Upper lobe of left lung (tissue), 6 donors: ENCODE results near the gene CCDC14. TPM values are rescaled to one million over a fixed set of nuclear protein-coding genes. Genes with fewer than 3 reads are reported as not detected.
"Not testable (repeated sequence)": the region's sequence is repeated elsewhere in the genome, so short reads cannot be mapped to it uniquely, and the experiment has no call there.

Experiments used
- ATAC-seq, 2 donors: fragments of 200-7000 bp; cut with Tn5 transposase; one replicate each; pipeline ENCODE4 v1.9.1; 2022; ENCODE audit warnings: mild to moderate bottlenecking in 2 of 2, moderate library complexity in 2 of 2; ENCODE audit not compliant: low FRiP score in 2 of 2
- DNase-seq, 2 donors: peaks; one replicate each; pipeline ENCODE4 v3.0.0-alpha.2; 2019 to 2020
- H3K27ac ChIP-seq, 4 donors: fragments of 200-600 bp; sonication (generic); one replicate each; pipeline ENCODE4 v1.5.1; 2016 to 2019
- H3K27me3 ChIP-seq, 4 donors: fragments of 200-600 bp; sonication (generic); one replicate each; pipeline ENCODE4 v1.5.1; 2017 to 2019
- H3K36me3 ChIP-seq, 4 donors: fragments of 200-600 bp; sonication (generic); one replicate each; pipeline ENCODE4 v1.5.1; 2016 to 2019
- H3K4me1 ChIP-seq, 4 donors: fragments of 200-600 bp; sonication (generic); one replicate each; pipeline ENCODE4 v1.5.1; 2018 to 2019
- H3K4me3 ChIP-seq, 4 donors: fragments of 200-600 bp; sonication (generic); one replicate each; pipeline ENCODE4 v1.5.1; 2017 to 2019; ENCODE audit warnings: mild to moderate bottlenecking in 2 of 4, moderate library complexity in 1 of 4
- H3K9me3 ChIP-seq, 4 donors: fragments of 200-600 bp; sonication (generic); one replicate each; pipeline ENCODE4 v1.5.1; 2018 to 2019
- EP300 ChIP-seq, 4 donors: sonication (generic); formaldehyde crosslinking; IDR thresholded peaks; one replicate each; pipeline ENCODE4 v1.5.1; 2017; ENCODE audit warnings: antibody characterized with exemption in 4 of 4, control low read depth in 2 of 4
- POLR2A ChIP-seq, 4 donors: fragments of 450-650 bp; IDR thresholded peaks; one replicate each; pipeline ENCODE4 v1.5.1; 2016 to 2017; ENCODE audit warnings: antibody characterized with exemption in 4 of 4, mild to moderate bottlenecking in 2 of 4
- POLR2AphosphoS5 ChIP-seq, 2 donors: sonication (generic); formaldehyde crosslinking; IDR thresholded peaks; one replicate each; pipeline ENCODE4 v1.5.1; 2017; ENCODE audit warnings: antibody characterized with exemption in 2 of 2
- WGBS, 2 donors: methylation state at CpG; one replicate each; pipeline ENCODE4 v1.1.5; 2017 to 2018; 5-methylcytosine and 5-hydroxymethylcytosine counted together
- total RNA-seq, 6 donors: library from RNA; depleted of rRNA in 4 of 6; stranded (reverse); fragments of >200 nt in 4 of 6; gene quantifications; one replicate each; pipeline versions ENCODE4 v1.1.0 to v1.2.1, GENCODE V29; 2016 to 2021
- TF ChIP-seq, protein P1 (sequence below), 6 experiments: fragments of 450-650 bp in 4 of 6; fragments of 200-600 bp in 2 of 6; sonication (generic) in 2 of 6; IDR thresholded peaks; one replicate each; pipeline ENCODE4 v1.5.1; 2016 to 2019; ENCODE audit warnings: antibody characterized with exemption in 6 of 6
- donor health status: DM: no; HTN: no; CAD: no; lungs with moderate emphysema.
- donor health status: DM: no; HTN: yes; CAD: no; lungs with severe emphysema.

The CCDC14 gene, protein sequence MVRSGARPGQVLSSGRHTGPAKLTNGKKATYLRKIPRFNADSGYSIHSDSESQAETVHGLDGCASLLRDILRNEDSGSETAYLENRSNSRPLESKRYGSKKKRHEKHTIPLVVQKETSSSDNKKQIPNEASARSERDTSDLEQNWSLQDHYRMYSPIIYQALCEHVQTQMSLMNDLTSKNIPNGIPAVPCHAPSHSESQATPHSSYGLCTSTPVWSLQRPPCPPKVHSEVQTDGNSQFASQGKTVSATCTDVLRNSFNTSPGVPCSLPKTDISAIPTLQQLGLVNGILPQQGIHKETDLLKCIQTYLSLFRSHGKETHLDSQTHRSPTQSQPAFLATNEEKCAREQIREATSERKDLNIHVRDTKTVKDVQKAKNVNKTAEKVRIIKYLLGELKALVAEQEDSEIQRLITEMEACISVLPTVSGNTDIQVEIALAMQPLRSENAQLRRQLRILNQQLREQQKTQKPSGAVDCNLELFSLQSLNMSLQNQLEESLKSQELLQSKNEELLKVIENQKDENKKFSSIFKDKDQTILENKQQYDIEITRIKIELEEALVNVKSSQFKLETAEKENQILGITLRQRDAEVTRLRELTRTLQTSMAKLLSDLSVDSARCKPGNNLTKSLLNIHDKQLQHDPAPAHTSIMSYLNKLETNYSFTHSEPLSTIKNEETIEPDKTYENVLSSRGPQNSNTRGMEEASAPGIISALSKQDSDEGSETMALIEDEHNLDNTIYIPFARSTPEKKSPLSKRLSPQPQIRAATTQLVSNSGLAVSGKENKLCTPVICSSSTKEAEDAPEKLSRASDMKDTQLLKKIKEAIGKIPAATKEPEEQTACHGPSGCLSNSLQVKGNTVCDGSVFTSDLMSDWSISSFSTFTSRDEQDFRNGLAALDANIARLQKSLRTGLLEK
- total RNA-seq, result 100 to 1,000 TPM in 1 of 6 donors, 10 to 100 TPM in 5; 23.3 to 149 (median 42.5) TPM

DNA sequence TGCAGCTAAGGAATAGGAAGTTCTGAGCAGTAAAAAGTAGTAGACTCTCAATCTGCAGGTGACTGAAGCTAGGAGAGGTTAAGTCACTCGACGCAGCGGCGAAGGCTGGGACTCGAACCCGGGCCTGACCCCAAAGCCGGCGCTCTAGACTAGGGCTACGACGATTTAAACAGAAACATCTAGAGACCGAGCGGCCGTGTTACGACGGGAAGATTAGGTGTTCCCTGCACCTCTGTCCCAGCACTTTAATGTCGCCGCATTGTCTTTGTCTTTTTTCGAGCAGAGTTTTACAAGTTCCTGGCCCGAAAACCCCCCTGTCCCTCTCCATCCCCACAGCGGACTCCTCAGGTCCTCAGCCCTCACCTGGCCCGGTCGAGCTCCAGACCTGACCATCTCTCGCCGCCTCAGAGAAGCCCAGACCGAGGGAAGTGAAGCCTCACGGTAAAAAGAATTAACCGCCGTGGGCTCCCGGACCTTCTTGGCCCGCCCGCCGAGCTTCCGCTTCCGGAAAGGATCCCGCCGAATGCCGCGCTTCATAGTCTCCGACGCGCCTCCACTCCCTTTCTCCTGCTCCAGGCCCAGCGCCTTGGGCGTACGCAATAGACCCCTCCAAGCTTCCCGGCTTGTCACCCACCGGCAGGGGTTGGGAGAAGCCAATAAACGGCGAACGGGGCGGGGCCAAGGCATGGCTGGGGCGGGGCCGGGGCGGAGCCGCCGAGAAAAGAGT is at the start of gene CCDC14:
CCDC14 (minus strand) TSS at position 449 of the 727 bp plus-strand sequence; CDS start at position 393, 56 bp downstream.
- Histone ChIP-seq H3K27ac (peak within 1 kb of the TSS; percentile 86 to 90 (median 86)), H3K27me3 (no peaks in the 10 kb centered on the region), H3K4me3 (peak within 1 kb of the TSS; percentile 73 to 92 (median 80)), H3K9me3 (no peaks in the 10 kb centered on the region), H3K4me1 (peaks cover 10 to 15% (median 11%) of the 10 kb centered on the region in 4 donors), H3K36me3 (peaks cover 0 to 5% (median 0%) of the 10 kb centered on the region in 4 donors)
- ATAC-seq, result peak; percentile 98 to 99
- no peak for TF ChIP-seq EP300 (IDR thresholded peaks at IDR 0.05)
- TF ChIP-seq POLR2A (IDR thresholded peaks at IDR 0.05), result peak in 3 of 4 donors; percentile 29 to 76 (median 69)
- peak; percentile 62 to 90 for TF ChIP-seq POLR2AphosphoS5 (IDR thresholded peaks at IDR 0.05)
- TF ChIP-seq, protein P1, sequence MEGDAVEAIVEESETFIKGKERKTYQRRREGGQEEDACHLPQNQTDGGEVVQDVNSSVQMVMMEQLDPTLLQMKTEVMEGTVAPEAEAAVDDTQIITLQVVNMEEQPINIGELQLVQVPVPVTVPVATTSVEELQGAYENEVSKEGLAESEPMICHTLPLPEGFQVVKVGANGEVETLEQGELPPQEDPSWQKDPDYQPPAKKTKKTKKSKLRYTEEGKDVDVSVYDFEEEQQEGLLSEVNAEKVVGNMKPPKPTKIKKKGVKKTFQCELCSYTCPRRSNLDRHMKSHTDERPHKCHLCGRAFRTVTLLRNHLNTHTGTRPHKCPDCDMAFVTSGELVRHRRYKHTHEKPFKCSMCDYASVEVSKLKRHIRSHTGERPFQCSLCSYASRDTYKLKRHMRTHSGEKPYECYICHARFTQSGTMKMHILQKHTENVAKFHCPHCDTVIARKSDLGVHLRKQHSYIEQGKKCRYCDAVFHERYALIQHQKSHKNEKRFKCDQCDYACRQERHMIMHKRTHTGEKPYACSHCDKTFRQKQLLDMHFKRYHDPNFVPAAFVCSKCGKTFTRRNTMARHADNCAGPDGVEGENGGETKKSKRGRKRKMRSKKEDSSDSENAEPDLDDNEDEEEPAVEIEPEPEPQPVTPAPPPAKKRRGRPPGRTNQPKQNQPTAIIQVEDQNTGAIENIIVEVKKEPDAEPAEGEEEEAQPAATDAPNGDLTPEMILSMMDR (IDR thresholded peaks at IDR 0.05), result peak in 3 of 6 experiments; percentile 10 to 12 (median 10)
- DNase-seq, result peak; percentile 96
- WGBS, 2 donors, result 1% methylated on average over 47 to 55 of the region's 55 CpGs

DNA sequence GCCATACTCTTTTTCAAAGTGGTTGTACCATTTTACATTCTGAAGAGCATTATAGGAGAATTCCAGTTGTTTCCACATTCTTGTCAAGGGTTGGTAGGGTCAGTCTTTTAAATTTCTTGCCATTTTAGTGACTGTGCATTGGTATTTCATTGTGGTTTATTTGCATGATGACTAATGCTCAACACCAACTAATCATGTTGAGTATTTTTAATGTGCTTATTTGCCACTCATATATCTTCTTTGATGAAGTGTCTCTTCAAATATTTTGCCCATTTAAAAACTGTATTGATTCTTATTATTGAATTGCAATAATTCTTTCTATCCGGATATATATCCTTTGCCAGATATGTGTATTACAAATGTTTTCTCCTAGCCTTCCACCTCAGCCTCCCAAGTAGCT is 47.3 kb upstream of the CCDC14 start:
- H3K27ac ChIP-seq, H3K9me3 ChIP-seq, H3K4me1 ChIP-seq, H3K36me3 ChIP-seq, H3K4me3 ChIP-seq, H3K27me3 ChIP-seq, ATAC-seq, DNase-seq: not testable (repeated sequence)
- WGBS, 2 donors, result 90 to 97% methylated on average over 1 of the region's 1 CpG

DNA sequence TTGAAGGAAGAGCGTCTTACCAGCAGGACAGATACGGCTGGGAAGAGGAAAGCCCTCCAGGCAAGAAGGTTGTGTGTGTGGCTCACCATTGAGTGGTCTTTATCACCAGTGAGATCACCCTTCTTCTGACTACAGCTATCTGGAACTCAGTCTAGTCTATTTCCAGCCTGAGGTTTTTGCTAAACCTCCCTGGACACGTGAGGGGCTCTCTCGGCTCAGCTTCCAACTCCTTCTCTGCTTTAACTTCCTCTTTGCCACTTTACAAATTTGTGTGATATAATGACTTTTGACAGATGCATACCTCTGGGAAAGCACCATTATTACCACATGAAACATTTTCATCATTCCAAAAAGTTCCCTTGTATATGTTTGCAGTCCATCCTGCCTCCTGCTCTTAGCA is 46.2 kb upstream of the CCDC14 start:
- H3K4me1 ChIP-seq, result no peaks in the 10 kb centered on the region
- no peak for ATAC-seq
- H3K36me3 ChIP-seq, result no peaks in the 10 kb centered on the region

DNA sequence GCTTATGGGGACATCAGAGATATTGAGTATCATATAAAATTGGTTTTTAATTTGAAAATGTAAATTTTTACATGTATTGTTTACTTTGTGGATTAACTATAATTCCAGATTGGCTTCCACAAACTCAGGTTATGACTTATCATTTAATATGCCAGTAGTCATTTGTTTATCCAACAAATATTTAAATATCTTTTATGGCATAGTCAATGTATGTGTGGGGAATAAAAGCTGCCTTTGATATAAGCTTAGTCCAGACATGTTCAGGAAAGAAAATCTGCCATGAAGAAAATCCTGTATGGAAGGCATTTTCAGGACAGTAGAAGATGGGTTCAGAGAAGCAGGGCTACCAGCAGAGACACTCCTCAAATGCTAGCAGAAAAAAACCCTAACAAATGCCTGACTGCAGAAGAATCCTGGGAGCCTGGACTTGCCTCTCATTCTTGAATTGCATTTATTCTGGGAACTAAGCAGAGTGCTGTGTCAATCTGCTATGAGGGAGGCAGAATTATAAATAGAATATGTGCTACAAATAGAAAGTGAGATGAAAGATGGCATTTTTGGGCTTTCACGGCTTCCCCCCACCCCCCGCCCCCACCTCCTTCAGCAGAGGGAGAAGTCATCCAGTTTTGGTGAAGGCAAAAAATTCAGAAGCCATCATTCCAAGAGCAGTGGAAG is 41.5 kb upstream of the CCDC14 start:
- not testable (repeated sequence) for DNase-seq, H3K9me3 ChIP-seq, H3K4me3 ChIP-seq, H3K4me1 ChIP-seq, H3K27ac ChIP-seq, H3K27me3 ChIP-seq, H3K36me3 ChIP-seq, ATAC-seq
- 41 to 72% methylated on average over 2 of the region's 2 CpGs for WGBS, 2 donors

More for the DNA sequence above, 46.2 kb upstream of the CCDC14 start:
- DNase-seq, result no peak
- no peak overlapping the region for H3K4me3 ChIP-seq
- no peak overlapping the region for H3K27ac ChIP-seq
- 40 to 41% methylated on average over 4 of the region's 4 CpGs for WGBS, 2 donors
- H3K27me3 ChIP-seq, result no peaks in the 10 kb centered on the region
- no peaks in the 10 kb centered on the region for H3K9me3 ChIP-seq
- TF ChIP-seq EP300 (IDR thresholded peaks at IDR 0.05) (no peak), POLR2A (IDR thresholded peaks at IDR 0.05) (no peak), POLR2AphosphoS5 (IDR thresholded peaks at IDR 0.05) (no peak)

DNA sequence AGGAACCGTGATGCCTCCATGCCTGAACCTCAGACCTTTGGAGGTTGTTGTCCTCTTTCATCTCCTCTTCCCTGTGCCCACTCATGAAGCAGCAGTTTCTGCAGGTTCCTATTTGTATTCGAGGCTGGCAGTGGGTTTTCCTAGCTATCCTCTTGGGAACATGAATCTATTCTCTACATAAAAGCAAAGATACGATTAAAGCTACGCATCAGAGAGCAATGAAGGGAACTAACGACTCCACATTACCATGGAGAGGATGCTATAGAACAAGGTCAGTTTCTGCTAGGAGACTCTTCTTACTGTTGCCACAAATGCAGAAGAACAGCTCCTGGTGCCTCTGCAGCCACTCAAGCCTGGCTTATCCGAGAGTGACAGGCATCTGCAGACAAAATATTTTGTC is 40.3 kb upstream of the CCDC14 start:
- not testable (repeated sequence) for H3K4me1 ChIP-seq, H3K27ac ChIP-seq, H3K9me3 ChIP-seq, H3K27me3 ChIP-seq, H3K36me3 ChIP-seq, H3K4me3 ChIP-seq, ATAC-seq, DNase-seq
- WGBS, 2 donors, result 72 to 75% methylated on average over 6 of the region's 6 CpGs

DNA sequence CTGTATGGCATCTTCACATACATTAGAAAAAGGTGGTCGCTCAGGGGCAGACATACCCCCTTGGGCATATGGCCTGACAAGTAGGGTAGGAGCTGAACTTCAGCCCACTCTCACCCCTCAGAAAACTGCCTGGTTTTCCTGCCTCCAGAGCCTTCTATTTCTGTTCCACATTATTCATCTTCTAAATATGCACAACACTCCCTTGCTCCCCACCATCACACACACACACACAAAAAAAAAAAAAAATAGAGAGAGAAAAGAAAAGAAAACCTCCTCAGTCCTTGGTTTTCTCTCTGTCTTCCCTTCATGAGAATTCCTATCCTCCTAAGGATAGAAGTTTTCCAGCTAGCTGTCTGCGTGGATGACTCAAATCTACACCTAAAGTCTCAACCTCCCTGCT is 36.5 kb upstream of the CCDC14 start:
- TF ChIP-seq POLR2A (IDR thresholded peaks at IDR 0.05) (no peak), POLR2AphosphoS5 (IDR thresholded peaks at IDR 0.05) (no peak), EP300 (IDR thresholded peaks at IDR 0.05) (no peak)
- TF ChIP-seq, protein P1 (IDR thresholded peaks at IDR 0.05), result no peak
- no peak for ATAC-seq
- H3K27ac ChIP-seq, result no peak overlapping the region

More for the DNA sequence above, 36.5 kb upstream of the CCDC14 start:
- WGBS, 2 donors, result 87 to 88% methylated on average over 2 of the region's 2 CpGs
- no peak overlapping the region for H3K4me3 ChIP-seq
- no peaks in the 10 kb centered on the region for H3K4me1 ChIP-seq
- no peaks in the 10 kb centered on the region for H3K27me3 ChIP-seq
- H3K36me3 ChIP-seq, result no peaks in the 10 kb centered on the region
- H3K9me3 ChIP-seq, result peaks cover 0 to 7% (median 2%) of the 10 kb centered on the region in 4 donors
- DNase-seq, result no peak
